Measurements from ENCODE around the gene PGAM2. TPM values are rescaled to one million over a fixed set of nuclear protein-coding genes. Genes with fewer than 3 reads are reported as not detected.

PGAM2 gene
- total and polyA plus RNA-seq, 2 experiments from 2014 or later, result 0.73 TPM; not detected in 1

GRCh38 chr7:44057849-44058758 lies 7.3 kb downstream of the PGAM2 start:
- H3K27me3 ChIP-seq, result no peaks in the 10 kb centered on the region
- H3K36me3 ChIP-seq (replicated peaks; ENCODE audit: insufficient read depth, low read depth), result no peaks in the 10 kb centered on the region
- H3K4me1 ChIP-seq (ENCODE audit: insufficient read depth), result no peaks in the 10 kb centered on the region
- no peaks in the 10 kb centered on the region for H3K9me2 ChIP-seq (replicated peaks; ENCODE audit: insufficient read depth)
- no peak for DNase-seq (ENCODE audit: low spot score)
- no peaks in the 10 kb centered on the region for H3K9me3 ChIP-seq (ENCODE audit: low read depth)
- no peaks in the 10 kb centered on the region for H4K20me1 ChIP-seq (ENCODE audit: insufficient read depth, poor library complexity, severe bottlenecking)
- H3K27ac ChIP-seq, result no peak overlapping the region
- H3K4me3 ChIP-seq, result no peak overlapping the region
- H3K79me2 ChIP-seq, result no peaks in the 10 kb centered on the region
- TF ChIP-seq EZH2phosphoT487 (IDR thresholded peaks at IDR 0.05; ENCODE audit: low read depth, severe bottlenecking, unreplicated experiment) (no peak), EZH2 (IDR thresholded peaks at IDR 0.05; ENCODE audit: borderline replicate concordance) (no peak)
- TF ChIP-seq, protein P1, sequence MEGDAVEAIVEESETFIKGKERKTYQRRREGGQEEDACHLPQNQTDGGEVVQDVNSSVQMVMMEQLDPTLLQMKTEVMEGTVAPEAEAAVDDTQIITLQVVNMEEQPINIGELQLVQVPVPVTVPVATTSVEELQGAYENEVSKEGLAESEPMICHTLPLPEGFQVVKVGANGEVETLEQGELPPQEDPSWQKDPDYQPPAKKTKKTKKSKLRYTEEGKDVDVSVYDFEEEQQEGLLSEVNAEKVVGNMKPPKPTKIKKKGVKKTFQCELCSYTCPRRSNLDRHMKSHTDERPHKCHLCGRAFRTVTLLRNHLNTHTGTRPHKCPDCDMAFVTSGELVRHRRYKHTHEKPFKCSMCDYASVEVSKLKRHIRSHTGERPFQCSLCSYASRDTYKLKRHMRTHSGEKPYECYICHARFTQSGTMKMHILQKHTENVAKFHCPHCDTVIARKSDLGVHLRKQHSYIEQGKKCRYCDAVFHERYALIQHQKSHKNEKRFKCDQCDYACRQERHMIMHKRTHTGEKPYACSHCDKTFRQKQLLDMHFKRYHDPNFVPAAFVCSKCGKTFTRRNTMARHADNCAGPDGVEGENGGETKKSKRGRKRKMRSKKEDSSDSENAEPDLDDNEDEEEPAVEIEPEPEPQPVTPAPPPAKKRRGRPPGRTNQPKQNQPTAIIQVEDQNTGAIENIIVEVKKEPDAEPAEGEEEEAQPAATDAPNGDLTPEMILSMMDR (IDR thresholded peaks at IDR 0.05; ENCODE audit: poor library complexity), result no peak
- H2AFZ ChIP-seq, result no peak overlapping the region
- no peak overlapping the region for H3K4me2 ChIP-seq
- 97% methylated on average over 29 of the region's 30 CpGs for WGBS (ENCODE audit: low lambda C conversion rate, missing lambda C conversion rate)

DNA sequence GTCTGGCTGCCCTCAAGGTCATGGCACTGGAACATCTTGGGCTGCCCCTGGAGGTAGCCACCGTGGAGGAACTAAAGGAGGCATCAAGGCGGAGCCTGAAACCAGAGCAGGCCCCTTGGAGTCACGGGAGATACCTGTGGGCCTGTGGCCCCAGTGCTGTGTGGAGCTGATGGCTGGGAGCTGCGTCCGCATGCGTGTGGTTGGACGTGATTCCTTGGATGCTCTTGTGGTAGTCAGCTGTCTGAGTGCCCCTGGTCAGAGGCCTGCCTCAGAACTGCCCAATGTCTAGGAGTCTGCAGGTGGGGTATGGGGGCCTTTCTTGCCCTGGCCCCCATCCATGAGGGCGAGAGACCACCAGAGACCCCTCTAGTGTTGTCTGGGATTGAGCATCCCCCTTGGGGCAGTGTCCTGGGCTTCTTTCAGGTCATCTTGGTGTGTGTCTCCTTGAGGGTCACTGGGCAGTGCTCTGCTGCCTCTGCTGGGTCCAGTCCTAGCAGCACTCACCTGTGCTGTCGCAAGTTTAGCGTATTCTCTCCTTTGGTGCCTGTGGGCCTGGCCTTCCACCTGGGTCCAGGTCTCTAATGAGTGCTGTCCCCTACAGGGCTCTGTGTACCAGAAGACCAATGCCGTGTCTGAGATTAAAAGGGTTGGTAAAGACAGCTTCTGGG lies 8.1 kb downstream of the PGAM2 start:
- no peak for TF ChIP-seq EZH2phosphoT487 (IDR thresholded peaks at IDR 0.05; ENCODE audit: low read depth, severe bottlenecking, unreplicated experiment)
- no peak for TF ChIP-seq EZH2 (IDR thresholded peaks at IDR 0.05; ENCODE audit: borderline replicate concordance)
- TF ChIP-seq, protein P1 (IDR thresholded peaks at IDR 0.05; ENCODE audit: poor library complexity), result no peak
- Histone ChIP-seq H3K9me2 (replicated peaks; ENCODE audit: insufficient read depth) (no peaks in the 10 kb centered on the region), H3K4me3 (no peak overlapping the region), H2AFZ (no peak overlapping the region), H4K20me1 (ENCODE audit: insufficient read depth, poor library complexity, severe bottlenecking) (no peaks in the 10 kb centered on the region), H3K36me3 (replicated peaks; ENCODE audit: insufficient read depth, low read depth) (no peaks in the 10 kb centered on the region), H3K4me1 (ENCODE audit: insufficient read depth) (no peaks in the 10 kb centered on the region), H3K27me3 (no peaks in the 10 kb centered on the region), H3K9me3 (ENCODE audit: low read depth) (no peaks in the 10 kb centered on the region), H3K27ac (no peak overlapping the region), H3K4me2 (no peak overlapping the region), H3K79me2 (no peaks in the 10 kb centered on the region)
- WGBS (ENCODE audit: low lambda C conversion rate, missing lambda C conversion rate), result 89% methylated on average over 11 of the region's 11 CpGs
- DNase-seq (ENCODE audit: low spot score), result no peak

DNA sequence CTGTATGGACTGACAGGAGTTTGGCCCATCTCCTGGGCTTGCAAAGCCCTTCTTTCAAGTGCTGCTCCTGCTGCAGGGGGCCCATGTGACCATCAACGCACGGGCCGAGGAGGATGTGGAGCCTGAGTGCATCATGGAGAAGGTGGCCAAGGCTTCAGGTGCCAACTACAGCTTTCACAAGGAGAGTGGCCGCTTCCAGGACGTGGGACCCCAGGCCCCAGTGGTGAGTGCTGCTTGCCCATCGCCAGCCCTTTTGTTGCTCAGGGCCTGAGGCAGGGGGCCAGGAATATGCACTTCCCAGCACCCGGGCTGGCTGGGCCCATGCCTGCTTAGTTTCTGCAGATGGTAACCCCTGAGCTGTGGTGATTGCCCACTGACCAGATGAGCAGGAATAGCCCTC lies 8.7 kb downstream of the PGAM2 start:
- Histone ChIP-seq H3K79me2 (no peaks in the 10 kb centered on the region), H2AFZ (no peak overlapping the region), H3K9me3 (ENCODE audit: low read depth) (no peaks in the 10 kb centered on the region), H3K9me2 (replicated peaks; ENCODE audit: insufficient read depth) (no peaks in the 10 kb centered on the region), H3K4me2 (no peak overlapping the region), H3K36me3 (replicated peaks; ENCODE audit: insufficient read depth, low read depth) (no peaks in the 10 kb centered on the region), H3K4me1 (ENCODE audit: insufficient read depth) (no peaks in the 10 kb centered on the region), H4K20me1 (ENCODE audit: insufficient read depth, poor library complexity, severe bottlenecking) (no peaks in the 10 kb centered on the region), H3K4me3 (no peak overlapping the region), H3K27me3 (no peaks in the 10 kb centered on the region), H3K27ac (no peak overlapping the region)
- no peak for DNase-seq (ENCODE audit: low spot score)
- TF ChIP-seq, protein P1 (IDR thresholded peaks at IDR 0.05; ENCODE audit: poor library complexity), result no peak
- TF ChIP-seq EZH2 (IDR thresholded peaks at IDR 0.05; ENCODE audit: borderline replicate concordance), result no peak
- TF ChIP-seq EZH2phosphoT487 (IDR thresholded peaks at IDR 0.05; ENCODE audit: low read depth, severe bottlenecking, unreplicated experiment), result no peak
- WGBS (ENCODE audit: low lambda C conversion rate, missing lambda C conversion rate), result 96% methylated on average over 7 of the region's 7 CpGs

All from hepatocyte (in vitro differentiated cells).